ENCODE measurements around the gene BID.
"Not testable (repeated sequence)": the region's sequence is repeated elsewhere in the genome, so short reads cannot be mapped to it uniquely, and the experiment has no call there.

Gene BID

GRCh38 chr22:17772249-17772957 lies 1.9 kb downstream of the BID start:
- no peak for DNase-seq (ENCODE audit: low spot score)
- in situ Hi-C loops (cut with MboI; ENCODE audit: low sequenced_read_pairs, unreplicated experiment): no loop called here
- TF ChIP-seq CTCF (IDR thresholded peaks at IDR 0.05; ENCODE audit: borderline replicate concordance, control extremely low read depth, extremely low read depth, insufficient read depth, missing control alignments): peak; percentile 22

- DNase-seq (ENCODE audit: low spot score): no peak
- in situ Hi-C loops (cut with MboI; ENCODE audit: low sequenced_read_pairs, unreplicated experiment): no loop called here
- no peak for TF ChIP-seq CTCF (IDR thresholded peaks at IDR 0.05; ENCODE audit: borderline replicate concordance, control extremely low read depth, extremely low read depth, insufficient read depth, missing control alignments)
Measured at GRCh38 chr22:17770180-17771077, 3.8 kb downstream of the BID start.

- in situ Hi-C loops (cut with MboI; ENCODE audit: low sequenced_read_pairs, unreplicated experiment): no loop called here
- no peak for DNase-seq (ENCODE audit: low spot score)
Measured at GRCh38 chr22:17769716-17770082, 4.6 kb downstream of the BID start.

GRCh38 chr22:17769013-17769715 lies 5.1 kb downstream of the BID start:
- TF ChIP-seq CTCF (IDR thresholded peaks at IDR 0.05; ENCODE audit: borderline replicate concordance, control extremely low read depth, extremely low read depth, insufficient read depth, missing control alignments): no peak
- DNase-seq (ENCODE audit: low spot score): no peak
- in situ Hi-C loops (cut with MboI; ENCODE audit: low sequenced_read_pairs, unreplicated experiment): no loop called here

More at GRCh38 chr22:17769716-17770082, 4.6 kb downstream of the BID start:
- TF ChIP-seq CTCF (IDR thresholded peaks at IDR 0.05; ENCODE audit: borderline replicate concordance, control extremely low read depth, extremely low read depth, insufficient read depth, missing control alignments): no peak

GRCh38 chr22:17767233-17768065 lies 6.8 kb downstream of the BID start:
- in situ Hi-C loops (cut with MboI; ENCODE audit: low sequenced_read_pairs, unreplicated experiment): no loop called here
- no peak for TF ChIP-seq CTCF (IDR thresholded peaks at IDR 0.05; ENCODE audit: borderline replicate concordance, control extremely low read depth, extremely low read depth, insufficient read depth, missing control alignments)
- peak; percentile 73 for DNase-seq (ENCODE audit: low spot score)

GRCh38 chr22:17764852-17765251 lies 9.4 kb downstream of the BID start:
- in situ Hi-C loops (cut with MboI; ENCODE audit: low sequenced_read_pairs, unreplicated experiment); DNase-seq (ENCODE audit: low spot score): not testable (repeated sequence)

Data from GM13976 (cell line).